Body of pancreas (tissue), 4 donors: ENCODE results near the gene NFIA.

Experiments
- CTCF ChIP-seq, 7 experiments: fragments of 450-650 bp in 4 of 7; fragments of 200-600 bp in 3 of 7; sonication (generic) in 3 of 7; IDR thresholded peaks; one replicate each; pipeline ENCODE4 v1.5.1; 2016 to 2019; ENCODE audit warnings: antibody characterized with exemption in 7 of 7
- POLR2A ChIP-seq, 3 donors: fragments of 450-650 bp; IDR thresholded peaks; one replicate each; pipeline ENCODE4 v1.6.1; 2016; ENCODE audit warnings: antibody characterized with exemption in 3 of 3, mild to moderate bottlenecking in 2 of 3

DNA sequence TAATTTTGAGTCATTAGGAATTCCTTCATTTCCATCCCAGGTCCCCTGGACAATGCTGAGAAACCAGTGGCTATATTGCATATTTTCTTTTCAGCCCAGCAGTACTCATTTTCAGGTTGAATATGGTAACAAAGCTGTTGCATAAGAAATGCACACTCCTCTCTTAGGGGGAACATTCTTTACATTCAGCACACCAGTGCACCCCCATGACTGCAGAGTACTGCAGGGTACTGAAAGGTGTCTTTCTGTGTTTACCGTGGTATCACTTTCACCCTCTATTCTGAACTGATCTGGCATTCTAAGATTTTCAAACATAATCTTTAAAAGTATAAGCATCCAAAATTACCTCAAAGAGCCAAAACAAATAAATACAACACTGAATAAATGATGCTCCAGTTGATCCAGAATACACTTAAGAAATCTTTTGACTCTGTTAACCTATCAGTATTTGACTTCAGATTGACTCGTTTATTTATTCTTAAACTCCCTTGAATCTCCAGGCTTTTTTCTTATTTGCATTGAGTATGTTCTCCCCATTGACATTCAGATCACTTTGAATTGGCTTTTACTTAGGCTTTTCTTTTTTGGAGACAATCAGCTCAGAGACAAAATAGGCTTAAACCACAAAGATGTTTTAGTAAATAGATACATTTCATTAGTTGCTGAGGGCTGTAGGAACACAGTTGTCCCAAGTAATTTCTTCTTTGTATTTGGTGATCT is 213.6 kb downstream of the NFIA start:
- TF ChIP-seq CTCF (IDR thresholded peaks at IDR 0.05) (no peak), POLR2A (IDR thresholded peaks at IDR 0.05) (no peak)
